T-helper 2 cell (primary cell): Measurements from ENCODE around the gene VASH2.

Source experiments
- DNase-seq, 5 experiments: peaks; one replicate each; pipeline versions ENCODE4 v3.0.0 to v3.0.0-alpha.2; 2012 to 2022

VASH2 gene

GRCh38 chr1:212930986-212931678, 19.2 kb upstream of the VASH2 start:
- no peak for DNase-seq

DNA sequence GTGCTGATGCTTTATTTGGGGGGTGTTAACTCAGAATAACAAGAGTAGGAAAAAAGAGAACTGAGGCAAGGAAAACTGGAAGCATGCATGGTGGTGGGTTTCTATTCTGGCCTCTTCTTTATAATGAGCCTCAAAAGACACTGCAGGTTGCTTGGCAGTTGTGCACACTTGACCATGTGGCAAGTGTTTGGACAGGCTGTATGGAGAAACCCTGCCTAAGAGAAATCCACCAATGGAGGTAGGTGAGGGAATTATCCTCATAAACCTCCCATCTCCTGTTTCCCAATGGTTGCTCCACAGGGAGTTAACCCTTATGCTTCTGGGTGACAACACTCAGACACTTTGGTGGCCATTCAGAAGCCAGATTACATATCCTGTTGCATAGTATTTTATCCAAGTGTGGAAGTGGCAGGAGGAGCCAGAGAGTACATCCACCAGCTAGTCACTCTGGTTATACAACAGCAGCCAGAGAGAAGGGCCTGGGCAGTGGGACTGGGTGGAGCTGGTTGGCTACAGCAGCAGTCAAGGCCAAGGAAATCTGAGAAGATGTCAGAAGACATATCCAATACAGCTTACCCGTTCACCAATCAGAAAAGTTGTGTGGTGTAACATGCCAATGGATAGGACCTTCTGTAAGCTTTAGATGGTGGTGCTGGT, 16.4 kb upstream of the VASH2 start:
- DNase-seq = no peak

DNA sequence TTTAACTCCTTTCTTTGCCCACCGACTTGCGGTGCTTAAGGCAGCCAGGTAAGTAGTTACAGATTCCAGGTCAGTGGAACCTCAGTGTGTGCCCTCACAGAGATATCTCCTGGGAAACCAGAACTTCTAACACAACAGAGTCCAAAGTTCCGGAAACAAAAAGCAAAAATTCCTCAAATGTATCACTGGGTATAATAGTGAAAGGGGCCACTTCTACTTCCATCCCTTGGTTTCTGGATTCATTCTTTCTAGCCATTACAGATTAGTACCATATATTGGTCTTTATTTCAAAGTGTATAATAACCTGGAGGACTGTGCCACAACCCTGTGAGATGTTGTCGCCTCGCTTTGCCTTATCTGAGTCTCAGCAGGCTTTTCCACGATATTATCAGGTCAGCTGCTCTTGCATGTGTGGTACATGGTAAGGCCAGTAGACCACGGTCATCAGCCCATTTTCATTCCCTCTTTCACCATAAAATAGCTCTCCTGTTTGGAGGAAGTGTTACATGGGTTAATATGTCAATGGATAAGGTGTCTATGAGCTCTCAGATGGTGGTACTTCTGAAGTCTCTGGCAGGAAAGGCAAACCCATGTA, 14.9 kb upstream of the VASH2 start:
- no peak for DNase-seq

DNA sequence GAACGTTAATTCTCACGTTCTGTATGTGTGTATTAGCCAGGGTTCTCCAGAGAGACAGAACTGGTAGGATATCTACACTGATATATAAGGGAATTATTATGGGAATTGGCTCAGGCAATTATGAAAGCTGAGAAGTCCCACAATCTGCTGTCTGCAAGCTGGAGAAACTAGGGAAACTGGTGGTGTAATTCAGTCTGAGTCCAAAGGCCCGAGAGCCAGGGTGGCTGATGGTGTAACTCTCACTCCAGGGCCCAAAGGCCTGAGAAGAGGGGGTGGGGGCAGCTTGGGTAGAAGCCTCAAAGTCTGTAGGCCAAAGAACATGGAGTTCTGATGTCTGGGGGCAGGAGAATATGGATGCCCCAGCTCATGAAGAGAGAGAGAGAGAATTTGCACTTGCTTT, 13.3 kb upstream of the VASH2 start:
- no peak for DNase-seq

DNA sequence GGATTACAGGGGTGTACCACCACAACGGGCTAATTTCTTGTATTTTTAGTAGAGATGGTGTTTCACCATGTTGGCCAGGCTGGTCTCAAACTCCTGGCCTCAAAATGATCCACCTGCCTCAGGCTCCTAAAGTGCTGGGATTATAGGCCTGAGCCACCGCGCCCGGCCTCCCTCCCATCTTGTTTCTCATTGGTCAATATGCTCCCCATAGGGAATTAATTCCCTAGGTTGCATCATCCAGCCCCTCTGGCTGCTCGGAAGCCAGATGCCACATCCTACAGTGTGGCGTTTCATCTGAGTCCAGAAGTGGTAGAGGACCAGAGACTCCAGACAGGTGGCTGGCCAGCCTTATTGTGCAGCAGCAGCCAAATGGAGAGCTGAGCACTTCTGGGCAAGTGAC, 11.5 kb upstream of the VASH2 start:
- DNase-seq = no peak

GRCh38 chr1:212941452-212941851, 8.9 kb upstream of the VASH2 start:
- no peak for DNase-seq

DNA sequence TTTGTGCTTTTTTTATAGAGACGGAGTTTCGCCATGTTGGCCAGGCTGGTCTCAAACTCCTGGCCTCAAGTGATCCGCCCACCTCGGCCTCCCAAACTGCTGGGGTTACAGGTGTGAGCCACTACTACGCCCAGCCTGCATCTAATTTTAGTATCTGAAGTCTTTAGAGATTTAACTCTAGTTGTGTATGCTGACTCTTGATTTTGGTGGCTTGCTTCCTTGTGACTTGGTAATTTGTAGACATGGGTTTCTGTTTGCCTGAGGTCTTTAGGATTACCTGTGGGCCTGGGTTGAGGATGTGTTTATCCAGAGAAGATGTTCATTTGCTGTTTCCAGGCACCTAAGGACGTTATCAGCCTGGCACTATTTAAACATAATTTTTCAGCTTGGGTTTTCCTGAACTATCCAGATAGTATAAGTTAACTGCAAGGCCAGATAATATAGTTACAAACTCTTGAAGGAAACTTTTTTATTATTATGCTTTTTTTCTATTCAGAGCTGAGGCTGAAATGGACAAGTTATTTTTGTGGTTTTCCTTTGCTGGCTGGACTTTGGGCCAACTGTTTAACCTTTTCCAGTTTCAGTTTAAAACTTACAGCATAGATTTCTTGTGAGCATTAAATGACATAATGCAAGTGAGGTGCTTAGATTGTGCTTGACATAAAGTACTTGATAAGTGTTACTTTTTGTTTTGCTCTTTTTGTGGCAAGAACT, 7.5 kb upstream of the VASH2 start:
- DNase-seq = no peak

DNA sequence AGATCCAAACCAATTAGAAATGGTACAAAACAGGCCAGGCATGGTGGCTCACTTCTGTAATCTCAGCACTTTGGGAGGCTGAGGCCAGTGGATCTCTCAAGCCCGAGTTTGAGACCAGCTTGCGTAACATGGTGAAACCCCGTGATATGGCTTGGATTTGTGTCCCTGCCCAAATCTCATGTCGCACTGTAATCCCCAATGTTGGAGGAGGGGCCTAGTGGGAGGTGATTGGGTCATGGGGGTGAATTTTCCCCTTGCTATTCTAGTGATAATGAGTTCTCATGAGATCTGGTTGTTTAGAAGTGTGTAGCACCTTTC, 7.0 kb upstream of the VASH2 start:
- no peak for DNase-seq

- no peak for DNase-seq
These were observed 6.0 kb upstream of the VASH2 start for GRCh38 chr1:212944229-212944901.

GRCh38 chr1:212945056-212945455, 5.3 kb upstream of the VASH2 start:
- DNase-seq = no peak

DNA sequence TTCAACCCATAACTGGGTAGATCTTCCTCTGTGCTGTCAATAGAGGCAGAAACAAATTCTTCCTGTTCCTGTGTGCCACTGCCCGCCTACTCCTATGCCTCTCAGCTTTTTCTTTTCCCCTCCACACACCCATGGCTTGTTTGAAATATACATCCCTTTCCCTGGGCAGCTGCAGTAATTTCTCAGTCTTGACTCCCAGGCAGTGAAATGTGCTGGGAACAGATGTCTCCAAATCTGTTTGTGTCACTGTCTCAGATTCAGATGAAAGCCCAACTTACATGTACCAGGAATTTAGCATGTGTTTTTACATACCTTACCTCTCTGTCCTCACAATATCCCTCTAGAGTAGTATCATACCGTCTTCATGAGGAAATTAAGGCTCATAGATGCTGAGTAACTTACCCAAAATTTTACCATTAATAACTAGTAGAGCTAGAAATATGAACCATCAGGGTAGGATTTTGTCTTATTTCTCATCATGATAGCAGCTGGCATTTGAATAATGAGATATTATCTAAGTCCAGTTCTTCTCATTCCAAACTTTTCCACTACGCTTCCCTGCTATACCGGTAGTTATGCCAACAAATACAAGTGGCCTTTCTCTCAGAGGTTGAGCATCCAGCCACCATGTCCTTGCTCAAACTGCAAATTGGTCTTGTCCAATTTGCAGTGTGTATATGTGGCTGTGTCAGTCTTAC, 4.7 kb upstream of the VASH2 start:
- DNase-seq = no peak

DNA sequence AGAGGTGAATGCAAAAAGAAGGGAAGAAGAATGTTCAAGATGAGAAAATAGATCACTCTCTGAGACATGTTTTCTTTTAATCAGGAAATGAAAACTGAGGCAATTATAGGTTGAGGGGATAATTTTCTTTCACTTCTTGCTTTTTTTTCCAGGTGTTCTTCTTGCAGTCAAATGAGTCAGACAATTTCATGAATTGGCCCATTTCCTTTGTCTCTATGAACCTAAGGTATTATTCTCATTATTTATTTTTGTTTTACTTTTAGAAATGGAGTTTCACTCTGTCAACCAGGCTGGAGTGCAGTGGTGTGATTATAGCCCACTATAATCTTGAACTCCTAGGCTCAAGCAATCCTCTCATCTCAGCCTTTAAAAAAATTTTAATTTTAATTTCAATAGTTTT, 3.5 kb upstream of the VASH2 start:
- DNase-seq = no peak

DNA sequence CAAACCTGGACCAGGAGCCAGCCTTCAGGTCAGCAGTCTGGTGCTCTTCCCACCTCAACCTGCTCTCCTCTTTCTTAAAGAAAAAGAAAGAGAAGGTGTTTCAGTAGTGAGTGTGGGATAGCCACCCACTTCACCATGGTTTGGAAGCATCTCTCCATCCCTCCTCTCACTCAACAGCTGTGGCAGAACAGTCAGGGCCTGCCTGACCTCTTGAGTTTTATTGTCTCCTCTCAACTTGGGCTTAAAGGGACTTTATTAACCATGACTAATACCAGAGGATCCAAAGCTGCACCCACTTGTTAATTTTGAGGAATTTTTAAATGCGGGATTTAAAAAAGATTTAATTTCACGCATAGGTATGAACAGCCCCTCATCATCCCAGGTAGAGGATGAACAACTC, 570 bp upstream of the VASH2 start:
- DNase-seq = no peak

DNA sequence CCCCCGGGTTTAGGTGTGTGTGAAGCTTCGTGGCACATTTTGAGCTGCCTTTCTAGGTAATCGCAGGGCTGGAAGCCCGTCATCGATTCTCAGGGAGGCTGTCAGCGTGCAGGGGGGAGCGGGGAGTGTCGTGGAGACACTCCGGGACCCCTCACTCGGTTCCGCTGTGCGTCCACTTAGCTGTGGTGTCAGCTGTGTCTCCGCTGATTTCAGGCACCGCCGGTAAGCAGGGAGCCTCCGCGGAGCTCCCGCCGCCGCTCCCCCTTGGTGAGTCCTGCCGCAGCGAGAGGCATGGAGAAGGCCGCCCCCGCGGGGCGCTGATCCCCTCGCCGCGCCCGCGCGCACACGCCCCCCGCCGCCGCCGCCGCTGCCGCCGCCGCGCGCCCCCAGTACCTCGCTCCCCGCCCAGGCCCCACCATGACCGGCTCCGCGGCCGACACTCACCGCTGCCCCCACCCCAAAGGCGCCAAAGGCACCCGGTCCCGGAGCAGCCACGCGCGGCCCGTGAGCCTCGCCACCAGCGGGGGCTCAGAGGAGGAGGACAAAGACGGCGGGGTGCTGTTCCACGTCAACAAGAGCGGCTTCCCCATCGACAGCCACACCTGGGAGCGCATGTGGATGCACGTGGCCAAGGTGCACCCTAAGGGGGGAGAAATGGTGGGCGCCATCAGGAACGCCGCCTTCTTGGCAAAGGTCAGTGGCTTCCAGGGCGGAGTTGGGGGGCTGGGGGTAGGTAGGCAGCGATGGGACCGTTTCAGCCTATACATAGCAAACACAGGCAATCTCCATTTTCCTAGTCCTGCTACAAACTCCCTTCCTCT, 995 bp downstream of the VASH2 start:
- no peak for DNase-seq

- no peak for DNase-seq
These were observed 1.8 kb downstream of the VASH2 start for GRCh38 chr1:212951947-212952640.

- no peak for DNase-seq
These were observed 2.3 kb downstream of the VASH2 start for GRCh38 chr1:212952641-212952976.

- DNase-seq = no peak
These were observed 3.0 kb downstream of the VASH2 start for GRCh38 chr1:212953321-212953720.

GRCh38 chr1:212954514-212954913, 4.2 kb downstream of the VASH2 start:
- no peak for DNase-seq

DNA sequence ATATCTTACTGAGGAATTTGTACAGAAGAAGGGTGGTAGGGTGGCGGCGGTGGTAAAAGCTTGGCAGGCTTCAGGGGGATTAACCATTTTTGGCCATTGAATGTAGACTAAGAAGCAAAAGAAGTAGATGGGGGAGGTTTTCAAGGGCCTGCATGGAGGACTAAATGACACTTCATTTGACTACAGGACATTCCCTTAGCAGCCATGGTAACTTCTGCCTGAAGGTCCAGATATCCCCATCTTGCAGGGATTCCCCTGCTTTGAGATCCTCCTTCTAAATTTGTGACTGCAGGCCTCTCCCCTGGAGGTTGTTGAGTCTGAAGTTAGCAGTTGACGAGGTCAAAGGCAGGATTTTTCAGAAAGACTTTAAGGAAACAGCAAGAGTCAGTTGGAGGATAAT, 4.8 kb downstream of the VASH2 start:
- no peak for DNase-seq

DNA sequence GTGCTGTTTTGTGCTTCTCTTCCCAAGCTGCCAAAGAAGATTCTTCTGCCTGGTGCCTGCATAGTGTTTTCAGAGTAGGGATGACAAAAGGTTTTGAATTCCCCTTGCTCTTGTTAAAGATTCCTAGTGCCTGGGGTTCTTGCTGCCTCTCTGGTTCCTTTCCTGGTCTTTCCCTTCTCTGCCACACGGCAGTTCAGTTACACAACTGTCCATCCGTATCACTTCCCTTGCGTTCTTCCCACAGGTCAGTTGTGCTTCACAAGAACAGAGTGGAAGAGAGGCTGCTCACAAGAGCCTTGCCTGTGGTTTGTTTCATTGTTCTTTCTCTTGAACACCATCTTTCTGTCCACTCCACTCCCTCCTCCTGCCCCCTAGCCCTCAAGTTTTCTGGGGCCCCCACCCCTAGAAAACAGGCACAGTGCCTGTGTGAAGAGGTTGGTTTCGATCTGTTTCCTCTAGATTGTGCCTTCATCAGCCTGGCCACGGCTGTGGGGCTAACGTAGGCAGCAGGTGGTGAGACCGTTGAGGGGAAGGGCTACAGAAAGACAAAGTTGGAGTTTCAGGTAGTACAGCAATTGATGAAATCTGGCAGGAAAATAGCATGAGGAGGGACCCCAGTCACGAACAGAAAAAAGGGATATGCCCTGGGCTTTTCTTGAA, 5.8 kb downstream of the VASH2 start:
- no peak for DNase-seq

- no peak for DNase-seq
These were observed 7.2 kb downstream of the VASH2 start for GRCh38 chr1:212957546-212957945.
